HG02798 (cell line): ENCODE data around the gene RAB1B.
"Not testable (repeated sequence)": the region's sequence is repeated elsewhere in the genome, so short reads cannot be mapped to it uniquely, and the experiment has no call there.

Experiments
- ATAC-seq: cut with Tn5 transposase; IDR thresholded peaks from one replicate; pipeline ENCODE4 v1.9.1; 2021; ENCODE audit warnings: mild to moderate bottlenecking; ENCODE audit not compliant: unreplicated experiment, poor library complexity

RAB1B gene

GRCh38 chr11:66238786-66239413 is 29.5 kb upstream of the RAB1B start:
- no peak for ATAC-seq

GRCh38 chr11:66239511-66239910 is 28.9 kb upstream of the RAB1B start:
- no peak for ATAC-seq

GRCh38 chr11:66239998-66240780 is 28.2 kb upstream of the RAB1B start:
- no peak for ATAC-seq

- ATAC-seq = no peak
These were observed 27.7 kb upstream of the RAB1B start for GRCh38 chr11:66240781-66241136.

GRCh38 chr11:66242095-66242765 is 26.2 kb upstream of the RAB1B start:
- ATAC-seq = no peak

GRCh38 chr11:66243782-66244535 is 24.5 kb upstream of the RAB1B start:
- ATAC-seq = no peak

- ATAC-seq = no peak
These were observed 21.1 kb upstream of the RAB1B start for GRCh38 chr11:66247295-66247694.

GRCh38 chr11:66247801-66248200 is 20.6 kb upstream of the RAB1B start:
- ATAC-seq = no peak

GRCh38 chr11:66248903-66249302 is 19.5 kb upstream of the RAB1B start:
- no peak for ATAC-seq

- ATAC-seq = no peak
These were observed 16.6 kb upstream of the RAB1B start for GRCh38 chr11:66251809-66252208.

- ATAC-seq = not testable (repeated sequence)
These were observed 15.4 kb upstream of the RAB1B start for GRCh38 chr11:66253081-66253480.

GRCh38 chr11:66258473-66258893 is 10.0 kb upstream of the RAB1B start:
- no peak for ATAC-seq

GRCh38 chr11:66259225-66259624 is 9.2 kb upstream of the RAB1B start:
- ATAC-seq = no peak

GRCh38 chr11:66259956-66260355 is 8.5 kb upstream of the RAB1B start:
- ATAC-seq = no peak

GRCh38 chr11:66261578-66261977 is 6.9 kb upstream of the RAB1B start:
- ATAC-seq = no peak

GRCh38 chr11:66262191-66262590 is 6.2 kb upstream of the RAB1B start:
- no peak for ATAC-seq

GRCh38 chr11:66262696-66263095 is 5.7 kb upstream of the RAB1B start:
- ATAC-seq = no peak

GRCh38 chr11:66263231-66263630 is 5.2 kb upstream of the RAB1B start:
- ATAC-seq = no peak

- ATAC-seq = no peak
These were observed 4.7 kb upstream of the RAB1B start for GRCh38 chr11:66263785-66264184.

- no peak for ATAC-seq
These were observed 4.1 kb upstream of the RAB1B start for GRCh38 chr11:66264383-66264782.

- ATAC-seq = no peak
These were observed 3.5 kb upstream of the RAB1B start for GRCh38 chr11:66264914-66265313.
